ENCODE results near the gene PTPRF. TPM values are rescaled to one million over a fixed set of nuclear protein-coding genes. Genes with fewer than 3 reads are reported as not detected.

PTPRF gene
- total and polyA plus RNA-seq, 2 experiments from 2014 or later, result 96.0 to 115 TPM

- H3K4me2 ChIP-seq, result no peak overlapping the region
- H2AFZ ChIP-seq, result no peak overlapping the region
- H3K36me3 ChIP-seq (replicated peaks; ENCODE audit: insufficient read depth, low read depth), result peaks cover 6% of the 10 kb centered on the region
- H3K27ac ChIP-seq, result no peak overlapping the region
- H3K9me2 ChIP-seq (replicated peaks; ENCODE audit: insufficient read depth), result no peaks in the 10 kb centered on the region
- H3K4me3 ChIP-seq, result no peak overlapping the region
- no peak for DNase-seq (ENCODE audit: low spot score)
- H3K79me2 ChIP-seq, result peaks cover 22% of the 10 kb centered on the region
- TF ChIP-seq EZH2 (IDR thresholded peaks at IDR 0.05; ENCODE audit: borderline replicate concordance) (no peak), EZH2phosphoT487 (IDR thresholded peaks at IDR 0.05; ENCODE audit: low read depth, severe bottlenecking, unreplicated experiment) (no peak)
- TF ChIP-seq, protein P1, sequence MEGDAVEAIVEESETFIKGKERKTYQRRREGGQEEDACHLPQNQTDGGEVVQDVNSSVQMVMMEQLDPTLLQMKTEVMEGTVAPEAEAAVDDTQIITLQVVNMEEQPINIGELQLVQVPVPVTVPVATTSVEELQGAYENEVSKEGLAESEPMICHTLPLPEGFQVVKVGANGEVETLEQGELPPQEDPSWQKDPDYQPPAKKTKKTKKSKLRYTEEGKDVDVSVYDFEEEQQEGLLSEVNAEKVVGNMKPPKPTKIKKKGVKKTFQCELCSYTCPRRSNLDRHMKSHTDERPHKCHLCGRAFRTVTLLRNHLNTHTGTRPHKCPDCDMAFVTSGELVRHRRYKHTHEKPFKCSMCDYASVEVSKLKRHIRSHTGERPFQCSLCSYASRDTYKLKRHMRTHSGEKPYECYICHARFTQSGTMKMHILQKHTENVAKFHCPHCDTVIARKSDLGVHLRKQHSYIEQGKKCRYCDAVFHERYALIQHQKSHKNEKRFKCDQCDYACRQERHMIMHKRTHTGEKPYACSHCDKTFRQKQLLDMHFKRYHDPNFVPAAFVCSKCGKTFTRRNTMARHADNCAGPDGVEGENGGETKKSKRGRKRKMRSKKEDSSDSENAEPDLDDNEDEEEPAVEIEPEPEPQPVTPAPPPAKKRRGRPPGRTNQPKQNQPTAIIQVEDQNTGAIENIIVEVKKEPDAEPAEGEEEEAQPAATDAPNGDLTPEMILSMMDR (IDR thresholded peaks at IDR 0.05; ENCODE audit: poor library complexity), result no peak
- H3K27me3 ChIP-seq, result no peaks in the 10 kb centered on the region
- H3K4me1 ChIP-seq (ENCODE audit: insufficient read depth), result no peaks in the 10 kb centered on the region
- H4K20me1 ChIP-seq (ENCODE audit: insufficient read depth, poor library complexity, severe bottlenecking), result peaks cover 1% of the 10 kb centered on the region
- 98% methylated on average over 4 of the region's 4 CpGs for WGBS (ENCODE audit: low lambda C conversion rate, missing lambda C conversion rate)
- H3K9me3 ChIP-seq (ENCODE audit: low read depth), result no peaks in the 10 kb centered on the region
Observed at GRCh38 chr1:43664369-43664768, 133.7 kb downstream of the PTPRF start.

- Histone ChIP-seq H3K27me3 (no peaks in the 10 kb centered on the region), H3K9me3 (ENCODE audit: low read depth) (no peaks in the 10 kb centered on the region), H2AFZ (no peak overlapping the region), H3K36me3 (replicated peaks; ENCODE audit: insufficient read depth, low read depth) (peaks cover 6% of the 10 kb centered on the region), H3K4me3 (no peak overlapping the region), H3K27ac (no peak overlapping the region), H3K79me2 (peaks cover 11% of the 10 kb centered on the region), H3K9me2 (replicated peaks; ENCODE audit: insufficient read depth) (no peaks in the 10 kb centered on the region), H3K4me1 (ENCODE audit: insufficient read depth) (no peaks in the 10 kb centered on the region), H4K20me1 (ENCODE audit: insufficient read depth, poor library complexity, severe bottlenecking) (no peaks in the 10 kb centered on the region), H3K4me2 (no peak overlapping the region)
- DNase-seq (ENCODE audit: low spot score), result no peak
- TF ChIP-seq EZH2phosphoT487 (IDR thresholded peaks at IDR 0.05; ENCODE audit: low read depth, severe bottlenecking, unreplicated experiment) (no peak), EZH2 (IDR thresholded peaks at IDR 0.05; ENCODE audit: borderline replicate concordance) (no peak)
- TF ChIP-seq, protein P1 (IDR thresholded peaks at IDR 0.05; ENCODE audit: poor library complexity), result no peak
Observed at GRCh38 chr1:43666608-43667007, 135.9 kb downstream of the PTPRF start.

DNA sequence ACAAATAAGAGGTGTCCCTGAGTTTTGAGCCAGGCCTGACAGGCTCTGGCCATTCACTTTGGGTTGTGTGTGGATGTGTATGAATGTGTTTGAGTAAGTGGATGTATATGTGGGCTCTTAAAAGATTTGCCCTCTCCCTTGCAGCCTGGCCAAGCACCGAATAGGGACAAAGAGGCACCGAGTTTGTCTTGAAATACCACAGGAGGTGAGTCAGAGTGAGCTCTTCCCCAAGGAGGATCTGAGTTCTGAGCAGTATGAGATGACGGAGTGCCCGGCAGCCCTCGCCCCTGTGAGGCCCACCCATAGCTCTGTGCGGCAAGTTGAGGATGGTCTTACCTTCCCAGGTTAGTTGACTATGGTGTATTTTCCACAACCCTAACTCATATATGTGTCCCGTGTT lies 138.3 kb downstream of the PTPRF start:
- DNase-seq (ENCODE audit: low spot score), result no peak
- H3K27me3 ChIP-seq, result no peaks in the 10 kb centered on the region
- no peaks in the 10 kb centered on the region for H3K9me3 ChIP-seq (ENCODE audit: low read depth)
- H4K20me1 ChIP-seq (ENCODE audit: insufficient read depth, poor library complexity, severe bottlenecking), result peaks cover 8% of the 10 kb centered on the region
- H3K4me1 ChIP-seq (ENCODE audit: insufficient read depth), result no peaks in the 10 kb centered on the region
- peaks cover 16% of the 10 kb centered on the region for H3K79me2 ChIP-seq
- 96% methylated on average over 7 of the region's 7 CpGs for WGBS (ENCODE audit: low lambda C conversion rate, missing lambda C conversion rate)
- H3K4me3 ChIP-seq, result no peak overlapping the region
- H3K4me2 ChIP-seq, result no peak overlapping the region
- H2AFZ ChIP-seq, result no peak overlapping the region
- no peaks in the 10 kb centered on the region for H3K9me2 ChIP-seq (replicated peaks; ENCODE audit: insufficient read depth)
- peaks cover 9% of the 10 kb centered on the region for H3K36me3 ChIP-seq (replicated peaks; ENCODE audit: insufficient read depth, low read depth)
- H3K27ac ChIP-seq, result no peak overlapping the region
- TF ChIP-seq, protein P1 (IDR thresholded peaks at IDR 0.05; ENCODE audit: poor library complexity), result no peak
- no peak for TF ChIP-seq EZH2phosphoT487 (IDR thresholded peaks at IDR 0.05; ENCODE audit: low read depth, severe bottlenecking, unreplicated experiment)
- TF ChIP-seq EZH2 (IDR thresholded peaks at IDR 0.05; ENCODE audit: borderline replicate concordance), result no peak

DNA sequence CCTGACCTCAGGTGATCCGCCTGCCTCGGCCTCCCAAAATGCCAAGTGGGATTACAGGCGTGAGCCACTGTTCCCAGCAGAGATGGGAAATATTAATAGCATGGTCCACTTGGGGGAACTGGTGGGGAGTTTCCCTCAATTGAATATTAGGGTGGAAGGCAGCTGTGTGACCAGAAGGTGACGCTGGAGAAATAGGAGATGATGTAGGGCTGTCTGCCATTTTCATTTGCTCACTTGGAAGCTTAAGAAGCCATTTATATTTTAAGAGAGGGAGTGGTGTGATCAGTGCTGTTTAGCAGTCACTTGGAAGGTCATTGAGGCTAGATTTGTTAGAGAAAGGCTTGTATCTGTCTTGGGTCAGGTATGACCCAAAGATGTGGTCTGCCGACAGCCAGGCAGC lies 139.2 kb downstream of the PTPRF start:
- Histone ChIP-seq H2AFZ (no peak overlapping the region), H3K27ac (no peak overlapping the region), H3K36me3 (replicated peaks; ENCODE audit: insufficient read depth, low read depth) (peaks cover 9% of the 10 kb centered on the region), H3K4me2 (no peak overlapping the region), H4K20me1 (ENCODE audit: insufficient read depth, poor library complexity, severe bottlenecking) (peaks cover 12% of the 10 kb centered on the region), H3K9me2 (replicated peaks; ENCODE audit: insufficient read depth) (no peaks in the 10 kb centered on the region), H3K9me3 (ENCODE audit: low read depth) (no peaks in the 10 kb centered on the region), H3K27me3 (no peaks in the 10 kb centered on the region), H3K4me3 (no peak overlapping the region), H3K4me1 (ENCODE audit: insufficient read depth) (no peaks in the 10 kb centered on the region), H3K79me2 (peaks cover 16% of the 10 kb centered on the region)
- no peak for DNase-seq (ENCODE audit: low spot score)
- 96% methylated on average over 5 of the region's 5 CpGs for WGBS (ENCODE audit: low lambda C conversion rate, missing lambda C conversion rate)
- TF ChIP-seq, protein P1 (IDR thresholded peaks at IDR 0.05; ENCODE audit: poor library complexity), result no peak
- no peak for TF ChIP-seq EZH2 (IDR thresholded peaks at IDR 0.05; ENCODE audit: borderline replicate concordance)
- TF ChIP-seq EZH2phosphoT487 (IDR thresholded peaks at IDR 0.05; ENCODE audit: low read depth, severe bottlenecking, unreplicated experiment), result no peak

Data from hepatocyte (in vitro differentiated cells).